GM13977 (cell line): ENCODE data around the gene ZMIZ1.

Source experiments
- DNase-seq: peaks from one replicate; pipeline ENCODE4 v3.0.0; 2012; ENCODE audit warnings: low spot score
- in situ Hi-C: fragments of 300-500 bp; cut with MboI; formaldehyde crosslinking; loops from one replicate; pipeline ENCODE4 v1.12.0; 2022; ENCODE audit warnings: low sequenced_read_pairs, low pct_unique_long_range_greater_than_20kb, mixed read lengths, inconsistent platforms; ENCODE audit not compliant: unreplicated experiment
- TF ChIP-seq, protein P1 (sequence below): IDR thresholded peaks from 2 replicates; pipeline ENCODE4 v1.5.1; 2012; ENCODE audit warnings: mild to moderate bottlenecking, control low read depth; ENCODE audit not compliant: insufficient read depth; ENCODE audit errors: extremely low read depth, missing control alignments

Gene ZMIZ1

DNA sequence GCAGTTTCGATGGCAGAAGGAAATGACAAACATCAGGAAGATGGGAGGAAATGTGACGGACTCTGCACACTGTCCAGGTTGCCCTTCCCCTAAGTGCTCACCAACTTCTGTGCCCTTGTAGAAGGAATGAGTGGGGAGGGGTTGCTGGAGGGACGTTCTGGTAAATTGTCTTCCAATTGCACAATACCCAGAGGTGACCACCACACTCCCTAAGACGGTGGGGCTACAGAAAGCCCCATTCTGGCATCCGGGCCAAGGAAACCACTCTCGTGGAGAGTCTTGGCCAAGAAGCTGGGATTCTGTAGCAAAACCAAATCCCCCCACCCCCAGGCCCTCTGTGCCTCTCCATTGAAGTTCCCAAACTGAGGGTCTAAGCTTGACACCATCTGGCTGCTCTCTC is 37.1 kb downstream of the ZMIZ1 start:
- TF ChIP-seq, protein P1, sequence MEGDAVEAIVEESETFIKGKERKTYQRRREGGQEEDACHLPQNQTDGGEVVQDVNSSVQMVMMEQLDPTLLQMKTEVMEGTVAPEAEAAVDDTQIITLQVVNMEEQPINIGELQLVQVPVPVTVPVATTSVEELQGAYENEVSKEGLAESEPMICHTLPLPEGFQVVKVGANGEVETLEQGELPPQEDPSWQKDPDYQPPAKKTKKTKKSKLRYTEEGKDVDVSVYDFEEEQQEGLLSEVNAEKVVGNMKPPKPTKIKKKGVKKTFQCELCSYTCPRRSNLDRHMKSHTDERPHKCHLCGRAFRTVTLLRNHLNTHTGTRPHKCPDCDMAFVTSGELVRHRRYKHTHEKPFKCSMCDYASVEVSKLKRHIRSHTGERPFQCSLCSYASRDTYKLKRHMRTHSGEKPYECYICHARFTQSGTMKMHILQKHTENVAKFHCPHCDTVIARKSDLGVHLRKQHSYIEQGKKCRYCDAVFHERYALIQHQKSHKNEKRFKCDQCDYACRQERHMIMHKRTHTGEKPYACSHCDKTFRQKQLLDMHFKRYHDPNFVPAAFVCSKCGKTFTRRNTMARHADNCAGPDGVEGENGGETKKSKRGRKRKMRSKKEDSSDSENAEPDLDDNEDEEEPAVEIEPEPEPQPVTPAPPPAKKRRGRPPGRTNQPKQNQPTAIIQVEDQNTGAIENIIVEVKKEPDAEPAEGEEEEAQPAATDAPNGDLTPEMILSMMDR = no peak
- in situ Hi-C loops = no loop called here
- DNase-seq = no peak

DNA sequence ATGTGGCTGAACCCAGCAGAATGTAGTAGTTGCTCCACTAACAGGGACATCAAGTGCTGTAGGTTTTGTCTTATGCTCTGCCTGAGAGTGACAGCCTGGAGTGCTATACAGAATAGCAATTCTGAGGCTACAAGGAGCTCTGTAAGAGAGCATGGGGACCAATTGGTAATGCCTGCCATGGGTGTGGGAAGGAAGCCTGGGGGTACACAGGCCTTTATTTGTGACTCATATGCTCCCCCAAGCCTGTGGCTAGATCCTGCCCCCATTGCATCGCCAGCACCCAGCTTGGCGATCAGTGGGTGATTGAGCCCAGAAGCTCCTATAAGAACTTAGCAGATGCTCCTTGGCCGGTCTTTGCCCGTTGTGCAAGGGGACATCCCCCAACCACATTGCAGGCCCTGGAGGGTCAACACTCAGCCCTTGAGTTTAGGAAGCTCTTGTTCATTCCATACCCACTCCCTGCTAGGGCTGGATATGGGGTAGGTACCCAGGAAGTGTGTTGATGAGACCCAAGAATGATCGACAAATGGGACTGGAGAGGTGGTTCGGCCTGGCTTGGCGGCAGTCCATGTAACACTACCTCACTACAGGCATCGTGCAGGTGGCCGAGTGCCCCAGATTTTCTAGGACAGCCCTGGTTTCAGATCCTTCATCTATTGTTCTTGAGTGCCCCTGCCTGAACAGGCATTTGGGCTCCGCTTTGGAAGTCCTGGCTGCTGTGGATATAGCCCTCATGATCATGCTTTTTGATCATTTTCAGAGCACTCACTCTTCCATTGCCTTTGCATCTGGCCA is 37.7 kb downstream of the ZMIZ1 start:
- in situ Hi-C loops = no loop called here
- DNase-seq = no peak
- TF ChIP-seq, protein P1 = no peak

DNA sequence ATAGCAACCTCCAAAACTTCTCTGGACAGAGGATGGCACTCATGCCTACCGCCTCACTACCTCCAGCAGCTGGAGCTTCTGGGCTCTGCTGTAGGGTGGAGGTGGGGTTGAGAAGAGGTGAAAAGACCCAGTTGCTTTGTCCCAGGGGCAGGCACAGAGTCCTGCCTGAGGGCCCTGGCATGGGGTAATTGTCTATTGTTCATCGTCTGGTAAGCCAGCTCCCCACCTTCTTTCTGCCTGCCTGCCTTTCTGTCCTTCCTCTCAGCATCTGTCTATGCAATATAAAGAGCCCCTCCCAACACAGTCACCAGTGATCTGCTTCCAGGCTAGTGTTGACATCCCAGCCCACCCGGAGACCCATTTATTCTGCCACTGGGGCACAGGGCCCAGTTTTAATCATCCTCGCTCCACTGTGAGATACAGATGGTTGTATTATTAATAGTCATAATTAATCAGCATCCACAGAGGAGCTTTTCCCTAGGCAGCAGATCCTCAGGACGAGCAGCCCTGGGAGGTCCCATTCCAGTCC is 39.0 kb downstream of the ZMIZ1 start:
- in situ Hi-C loops = no loop called here
- no peak for DNase-seq
- TF ChIP-seq, protein P1 = no peak

DNA sequence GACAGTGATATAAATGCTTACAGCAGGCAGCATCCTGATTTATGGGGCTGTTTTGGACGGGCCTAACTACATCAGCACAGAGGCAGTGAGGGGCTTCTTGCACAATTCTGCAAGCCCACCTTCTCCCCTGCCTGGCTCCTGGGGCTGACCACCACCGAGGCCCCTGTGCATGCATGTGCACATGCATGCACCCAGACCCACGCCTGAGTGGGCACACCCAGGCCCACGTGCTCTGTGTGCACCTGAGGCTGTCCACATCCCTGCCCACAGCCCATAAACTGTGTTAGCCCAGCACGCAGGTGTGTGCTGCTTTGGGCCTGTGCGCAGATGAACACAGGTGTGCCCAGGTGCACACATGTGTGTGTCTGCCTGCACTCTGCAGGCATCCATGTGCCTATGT is 40.0 kb downstream of the ZMIZ1 start:
- DNase-seq = no peak
- in situ Hi-C loops = no loop called here
- TF ChIP-seq, protein P1 = no peak

DNA sequence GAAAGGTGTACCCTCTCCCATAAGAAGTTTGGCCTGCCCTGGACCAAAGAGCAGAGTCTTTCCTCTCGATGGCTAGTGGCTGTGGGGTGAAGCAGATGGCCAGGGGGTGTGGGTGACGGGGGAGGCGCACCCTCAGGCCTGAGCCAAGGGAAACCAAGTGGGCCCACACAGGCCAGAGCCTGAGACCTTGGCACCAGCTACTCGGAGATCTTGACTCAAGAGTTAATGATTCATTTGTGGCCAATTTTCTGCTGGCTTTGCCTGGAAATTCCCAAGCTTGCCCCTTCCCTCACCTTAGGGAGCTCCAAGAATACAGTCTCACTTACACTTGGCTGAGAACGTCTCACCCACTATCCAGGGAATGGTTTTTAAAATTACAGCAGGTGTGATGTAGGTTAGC is 42.7 kb downstream of the ZMIZ1 start:
- in situ Hi-C loops = no loop called here
- no peak for DNase-seq
- TF ChIP-seq, protein P1 = no peak

DNA sequence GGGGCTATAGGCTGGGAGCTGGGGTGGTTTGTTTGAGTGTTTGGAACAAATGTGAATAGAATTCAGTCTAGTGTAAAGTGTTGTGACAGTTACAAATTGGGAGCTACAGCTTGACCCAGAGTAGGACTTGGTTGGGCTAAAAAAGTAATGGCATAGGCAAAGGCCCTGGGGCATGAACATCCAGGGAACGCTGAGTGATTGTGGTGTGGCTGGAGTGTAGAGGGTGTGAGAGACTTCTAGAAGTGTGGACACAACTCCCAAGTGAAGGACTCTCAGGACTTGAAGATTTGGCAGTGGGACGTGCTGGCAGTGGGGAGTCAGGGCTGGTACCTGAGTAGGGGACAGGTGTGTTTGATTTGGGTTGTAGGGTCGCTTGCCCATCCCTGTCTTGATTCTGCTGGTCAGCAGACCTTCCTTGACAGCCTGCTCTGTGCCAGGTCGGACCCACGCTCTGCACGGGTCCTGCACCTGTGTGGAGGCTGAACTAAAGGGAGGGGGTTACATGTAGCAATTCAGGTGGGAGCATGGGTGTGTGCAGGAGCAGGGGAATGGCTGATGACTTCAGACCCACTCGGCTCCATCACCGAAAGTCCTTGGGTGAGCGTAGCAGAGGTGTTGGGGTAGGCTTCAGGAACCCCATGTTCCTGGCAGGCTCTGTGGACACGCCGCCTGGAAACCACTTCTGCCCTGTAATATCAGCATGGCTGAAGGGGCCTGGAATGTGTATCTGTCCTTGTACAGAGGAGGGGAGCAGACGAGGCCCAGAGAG is 43.3 kb downstream of the ZMIZ1 start:
- in situ Hi-C loops = no loop called here
- TF ChIP-seq, protein P1 = no peak
- DNase-seq = no peak
